ENCODE measurements around the gene YARS1. TPM values are rescaled to one million over a fixed set of nuclear protein-coding genes. Genes with fewer than 3 reads are reported as not detected.

YARS1 gene
- total RNA-seq, 1 experiment from 2014 or later: 244 TPM

DNA sequence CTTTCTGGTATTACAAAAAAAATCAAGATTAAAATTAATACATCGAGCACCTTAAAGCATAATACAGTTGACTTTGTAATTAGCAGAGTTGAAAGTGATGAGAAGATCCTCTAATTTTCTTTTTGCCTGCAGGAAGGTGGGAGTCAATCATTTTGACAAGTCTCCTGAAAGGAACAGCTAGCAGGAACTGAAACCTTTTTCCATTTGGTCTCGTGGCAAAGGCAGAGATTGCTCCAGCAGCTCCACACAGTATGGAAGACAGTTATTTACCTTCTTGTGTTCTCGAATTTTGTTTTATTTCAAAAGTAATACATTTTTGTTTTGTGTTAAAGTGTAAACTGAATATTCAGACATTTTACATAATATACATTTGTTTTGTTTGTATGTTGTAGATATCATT is 8.0 kb upstream of the YARS1 start (continued):
- TF ChIP-seq CEBPB (IDR thresholded peaks at IDR 0.05; ENCODE audit: low read depth) (no peak), CBX3 (IDR thresholded peaks at IDR 0.05; ENCODE audit: low read depth) (no peak), POLR2AphosphoS5 (IDR thresholded peaks at IDR 0.05; ENCODE audit: low read depth, low read length) (no peak)

DNA sequence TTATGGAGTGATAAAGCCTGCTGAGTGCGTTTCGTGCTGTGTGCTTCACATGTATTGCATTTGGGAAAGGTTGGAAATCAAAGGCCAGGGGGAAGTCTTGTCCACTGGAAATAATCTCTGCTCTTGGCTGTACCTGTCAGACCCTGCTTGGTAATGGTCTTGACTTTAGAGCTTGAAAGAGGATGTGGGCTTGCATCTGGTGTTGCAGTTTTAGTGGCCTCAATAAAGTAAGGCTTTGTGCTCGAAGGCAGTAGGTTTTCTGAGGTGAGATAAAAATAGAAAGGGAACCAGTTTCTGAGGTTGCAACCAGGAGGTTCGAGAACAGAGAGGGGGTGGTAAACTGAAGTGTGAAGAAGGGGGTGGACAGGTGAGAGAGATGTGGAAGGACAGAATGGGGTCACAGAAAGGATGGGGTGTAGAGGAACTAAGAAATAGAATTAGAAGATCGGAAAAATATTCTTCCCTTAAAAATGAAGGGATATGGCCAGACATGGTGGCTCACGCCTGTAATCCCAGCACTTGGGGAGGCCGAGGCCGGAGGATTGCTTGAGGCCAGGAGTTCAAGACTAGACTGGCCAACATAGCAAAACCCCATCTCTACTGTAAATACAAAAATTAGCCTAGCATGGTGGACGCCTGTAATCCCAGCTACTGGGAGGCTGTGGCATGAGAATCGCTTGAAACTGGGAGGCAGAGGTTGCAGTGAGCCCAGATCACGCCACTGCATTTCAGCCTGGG is 1.8 kb upstream of the YARS1 start:
- H3K9ac ChIP-seq (ENCODE audit: low read length): peak overlapping the region; percentile 98
- POLR2A ChIA-PET: no interaction called here

More for the DNA sequence above, 1.8 kb upstream of the YARS1 start:
- BruUV-seq (replicated peaks): no TSS peak
- ChIA-PET CTCF (no interaction called here), RAD21 (ENCODE audit: low non-redundant PET in 1 of 2, low total read pairs in 2 of 2, uncharacterized antibody in 2 of 2, unreplicated experiment in 2 of 2) (no interaction called here)
- Histone ChIP-seq H2AFZ (ENCODE audit: low read depth, low read length, poor library complexity, severe bottlenecking) (no peak overlapping the region), H3K4me2 (ENCODE audit: low read length) (peak overlapping the region; percentile 71), H3K27ac (ENCODE audit: low read depth, low read length) (peak overlapping the region; percentile 98), H3K9me3 (ENCODE audit: control insufficient read depth in 1 of 2, insufficient read depth in 1 of 2, low read depth in 1 of 2, low read length in 2 of 2) (no peaks in the 10 kb centered on the region), H3K9me2 (ENCODE audit: insufficient read depth) (no peaks in the 10 kb centered on the region), H3K4me1 (ENCODE audit: control insufficient read depth in 1 of 2, insufficient read depth in 2 of 2, low read length in 2 of 2) (peaks cover 15 to 28% of the 10 kb centered on the region in 2 experiments), H3K4me3 (replicated peaks in 1 of 2; ENCODE audit: low read depth in 1 of 2, low read length in 2 of 2) (peak overlapping the region; percentile 94 to 98), H4K20me1 (ENCODE audit: insufficient read depth) (no peaks in the 10 kb centered on the region; the same call in 1 of the 2 replicates), H3K36me3 (ENCODE audit: control insufficient read depth in 1 of 2, insufficient read depth in 2 of 2, low read length in 2 of 2) (peaks cover 0 to 9% of the 10 kb centered on the region in 2 experiments; a peak in 1 of 4 replicates), H3K27me3 (ENCODE audit: insufficient read depth, low read length) (no peaks in the 10 kb centered on the region), H3K79me2 (ENCODE audit: insufficient read depth, low read length) (peaks cover 80% of the 10 kb centered on the region)
- TF ChIP-seq JUND (IDR thresholded peaks at IDR 0.05) (no peak), EZH2 (IDR thresholded peaks at IDR 0.05) (no peak), SP1 (IDR thresholded peaks at IDR 0.05; ENCODE audit: low read depth) (no peak), ZNF274 (IDR thresholded peaks at IDR 0.05; ENCODE audit: low read depth, low read length) (no peak)
- TF ChIP-seq, protein P1, sequence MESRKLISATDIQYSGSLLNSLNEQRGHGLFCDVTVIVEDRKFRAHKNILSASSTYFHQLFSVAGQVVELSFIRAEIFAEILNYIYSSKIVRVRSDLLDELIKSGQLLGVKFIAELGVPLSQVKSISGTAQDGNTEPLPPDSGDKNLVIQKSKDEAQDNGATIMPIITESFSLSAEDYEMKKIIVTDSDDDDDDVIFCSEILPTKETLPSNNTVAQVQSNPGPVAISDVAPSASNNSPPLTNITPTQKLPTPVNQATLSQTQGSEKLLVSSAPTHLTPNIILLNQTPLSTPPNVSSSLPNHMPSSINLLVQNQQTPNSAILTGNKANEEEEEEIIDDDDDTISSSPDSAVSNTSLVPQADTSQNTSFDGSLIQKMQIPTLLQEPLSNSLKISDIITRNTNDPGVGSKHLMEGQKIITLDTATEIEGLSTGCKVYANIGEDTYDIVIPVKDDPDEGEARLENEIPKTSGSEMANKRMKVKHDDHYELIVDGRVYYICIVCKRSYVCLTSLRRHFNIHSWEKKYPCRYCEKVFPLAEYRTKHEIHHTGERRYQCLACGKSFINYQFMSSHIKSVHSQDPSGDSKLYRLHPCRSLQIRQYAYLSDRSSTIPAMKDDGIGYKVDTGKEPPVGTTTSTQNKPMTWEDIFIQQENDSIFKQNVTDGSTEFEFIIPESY (IDR thresholded peaks at IDR 0.05; ENCODE audit: extremely low read depth, insufficient replicate concordance, low read length): no peak
- no peak for ATAC-seq
- DNase-seq (ENCODE audit: low read depth, low spot score): no peak
- intact Hi-C loops (cut with micrococcal nuclease): loop anchor here (5.0 kb wide), 1 partner anchor 218 kb away; the partner anchor contains the start of gene AK2
